ENCODE results near the gene ACTG2.

- TF ChIP-seq CTCF (conservative IDR thresholded peaks at IDR 0.05 in 1 of 2, IDR thresholded peaks at IDR 0.05 in 1 of 2; ENCODE audit: extremely low read depth in 1 of 2, insufficient read depth in 1 of 2, low read depth in 1 of 2, low read length in 2 of 2) (no peak), EZH2 (IDR thresholded peaks at IDR 0.05; ENCODE audit: borderline replicate concordance, low read length) (no peak)
These were observed 60.0 kb downstream of the ACTG2 start for GRCh38 chr2:73952499-73953446.
